PC-9 (cell line): ENCODE results near the gene SV2A. TPM values are rescaled to one million over a fixed set of nuclear protein-coding genes. Genes with fewer than 3 reads are reported as not detected.

Source experiments
- BruUV-seq: library from RNA; stranded (reverse); fragments of 400-500 nt; replicated peaks from 2 replicates; lab custom pipeline; 2021; lab: Mats Ljungman, UMichigan
- CTCF ChIA-PET: fragments of 300-600 bp; sonication (Branson Sonifier 250); formaldehyde crosslinking; loops from one replicate; lab custom pipeline; 2022; ENCODE audit warnings: antibody characterized with exemption; lab: Charles Lee
- POLR2A ChIA-PET: fragments of 300-600 bp; sonication (Branson Sonifier 250); formaldehyde crosslinking; loops from one replicate; lab custom pipeline; 2022; ENCODE audit warnings: antibody characterized with exemption; ENCODE audit not compliant: unreplicated experiment; lab: Charles Lee
- DNase-seq, 2 experiments: peaks; one replicate each; pipeline versions ENCODE4 v3.0.0 to v3.0.0-alpha.2; 2015 to 2022; ENCODE audit warnings: mixed read lengths in 1 of 2
- H2AFZ ChIP-seq: fragments of 200-600 bp; sonication (generic); 2 replicates; pipeline ENCODE4 v1.8.1; 2017; ENCODE audit warnings: antibody characterized with exemption
- H3F3A ChIP-seq: fragments of 200-600 bp; sonication (generic); 2 replicates; pipeline ENCODE4 v1.8.1; 2017; ENCODE audit warnings: antibody characterized with exemption, mild to moderate bottlenecking, low read depth; ENCODE audit not compliant: insufficient read depth
- H3K27ac ChIP-seq: fragments of 200-600 bp; sonication (generic); 2 replicates; pipeline ENCODE4 v1.6.1; 2016; ENCODE audit warnings: mixed run types
- H3K27me3 ChIP-seq: fragments of 200-600 bp; sonication (generic); 2 replicates; pipeline ENCODE4 v1.6.1; 2016; ENCODE audit warnings: low read depth, mixed run types; ENCODE audit not compliant: insufficient read depth
- H3K36me3 ChIP-seq: fragments of 200-600 bp; sonication (generic); 2 replicates; pipeline ENCODE4 v1.6.1; 2016; ENCODE audit warnings: low read depth, mixed run types
- H3K4me1 ChIP-seq: fragments of 200-600 bp; sonication (generic); replicated peaks from 2 replicates; pipeline ENCODE4 v1.6.1; 2016; ENCODE audit warnings: mixed run types; ENCODE audit not compliant: insufficient read depth
- H3K4me2 ChIP-seq: fragments of 200-600 bp; sonication (generic); 2 replicates; pipeline ENCODE4 v1.6.1; 2017; ENCODE audit warnings: mixed run types
- H3K4me3 ChIP-seq: fragments of 200-600 bp; sonication (generic); 2 replicates; pipeline ENCODE4 v1.6.1; 2016; ENCODE audit warnings: mixed run types
- H3K79me2 ChIP-seq: fragments of 200-600 bp; sonication (generic); 2 replicates; pipeline ENCODE4 v1.6.1; 2017; ENCODE audit warnings: low read depth, mixed run types
- H3K9me2 ChIP-seq: fragments of 200-600 bp; sonication (generic); 2 replicates; pipeline ENCODE4 v1.8.1; 2017; ENCODE audit warnings: mild to moderate bottlenecking; ENCODE audit not compliant: insufficient read depth
- H3K9me3 ChIP-seq: fragments of 200-600 bp; sonication (generic); 2 replicates; pipeline ENCODE4 v1.8.1; 2016; ENCODE audit warnings: low read depth; ENCODE audit not compliant: insufficient read depth
- H4K20me1 ChIP-seq: fragments of 200-600 bp; sonication (generic); 2 replicates; pipeline ENCODE4 v1.8.1; 2017; ENCODE audit not compliant: insufficient read depth
- EZH2 ChIP-seq: fragments of 200-600 bp; sonication (generic); IDR thresholded peaks from 2 replicates; pipeline ENCODE4 v1.8.0; 2017; ENCODE audit warnings: antibody characterized with exemption, low read depth
- intact Hi-C: fragments of 100-400 bp; cut with micrococcal nuclease; formaldehyde crosslinking; loops from one replicate; pipeline ENCODE4 v1.10.0; 2022; ENCODE audit not compliant: unreplicated experiment
- total RNA-seq: library from RNA; stranded (reverse); gene quantifications from 2 replicates; pipeline ENCODE4 v1.2.3, GENCODE V29; 2021
- TF ChIP-seq, protein P1 (sequence below): fragments of 200-600 bp; sonication (generic); conservative IDR thresholded peaks from 2 replicates; pipeline ENCODE4 v1.6.1; 2017; ENCODE audit warnings: mixed run types, antibody characterized with exemption, mild to moderate bottlenecking, moderate library complexity

SV2A gene
- total RNA-seq, 1 experiment from 2014 or later, result 0.33 TPM

DNA sequence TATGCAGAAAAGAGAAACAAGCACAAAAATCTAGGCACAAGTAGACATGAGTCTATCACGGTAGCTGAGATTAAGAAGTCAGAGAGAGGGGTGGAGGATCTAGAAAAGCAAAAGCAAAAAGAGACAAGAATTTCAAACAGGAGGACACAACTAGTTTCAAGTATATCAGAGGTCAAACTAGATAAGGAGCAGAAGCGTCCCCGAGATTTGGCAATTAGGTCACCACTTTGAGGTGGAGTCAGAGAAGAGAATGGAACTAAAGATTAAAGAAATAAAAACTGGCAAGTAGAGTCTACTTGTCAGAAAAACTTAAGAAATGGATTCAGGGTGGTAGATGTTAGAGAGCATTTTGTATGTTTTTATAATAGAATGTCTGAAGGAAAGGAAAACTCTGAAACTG lies 7.7 kb upstream of the SV2A start:
- no peak overlapping the region for H3K4me3 ChIP-seq
- peaks cover 43% of the 10 kb centered on the region for H3F3A ChIP-seq
- DNase-seq, result no peak
- H2AFZ ChIP-seq, result no peak overlapping the region
- peaks cover 32% of the 10 kb centered on the region for H3K79me2 ChIP-seq
- H3K27me3 ChIP-seq, result no peaks in the 10 kb centered on the region
- H3K9me3 ChIP-seq, result no peaks in the 10 kb centered on the region
- ChIA-PET CTCF (no interaction called here), POLR2A (interaction anchor here (0.7 kb wide), 1 partner anchor 12 kb away, joined by 4 read pairs; no protein-coding TSS in a partner anchor)
- H3K4me2 ChIP-seq, result peak overlapping the region; percentile 88; the same call in 1 of the 2 replicates
- no peak overlapping the region for H3K27ac ChIP-seq
- intact Hi-C loops, result no loop called here
- peaks cover 7% of the 10 kb centered on the region for H4K20me1 ChIP-seq
- peaks cover 35% of the 10 kb centered on the region for H3K36me3 ChIP-seq
- no peaks in the 10 kb centered on the region for H3K9me2 ChIP-seq
- peaks cover 21% of the 10 kb centered on the region for H3K4me1 ChIP-seq
- no peak for TF ChIP-seq EZH2
- TF ChIP-seq, protein P1, sequence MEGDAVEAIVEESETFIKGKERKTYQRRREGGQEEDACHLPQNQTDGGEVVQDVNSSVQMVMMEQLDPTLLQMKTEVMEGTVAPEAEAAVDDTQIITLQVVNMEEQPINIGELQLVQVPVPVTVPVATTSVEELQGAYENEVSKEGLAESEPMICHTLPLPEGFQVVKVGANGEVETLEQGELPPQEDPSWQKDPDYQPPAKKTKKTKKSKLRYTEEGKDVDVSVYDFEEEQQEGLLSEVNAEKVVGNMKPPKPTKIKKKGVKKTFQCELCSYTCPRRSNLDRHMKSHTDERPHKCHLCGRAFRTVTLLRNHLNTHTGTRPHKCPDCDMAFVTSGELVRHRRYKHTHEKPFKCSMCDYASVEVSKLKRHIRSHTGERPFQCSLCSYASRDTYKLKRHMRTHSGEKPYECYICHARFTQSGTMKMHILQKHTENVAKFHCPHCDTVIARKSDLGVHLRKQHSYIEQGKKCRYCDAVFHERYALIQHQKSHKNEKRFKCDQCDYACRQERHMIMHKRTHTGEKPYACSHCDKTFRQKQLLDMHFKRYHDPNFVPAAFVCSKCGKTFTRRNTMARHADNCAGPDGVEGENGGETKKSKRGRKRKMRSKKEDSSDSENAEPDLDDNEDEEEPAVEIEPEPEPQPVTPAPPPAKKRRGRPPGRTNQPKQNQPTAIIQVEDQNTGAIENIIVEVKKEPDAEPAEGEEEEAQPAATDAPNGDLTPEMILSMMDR, result no peak
- BruUV-seq, result no TSS peak

DNA sequence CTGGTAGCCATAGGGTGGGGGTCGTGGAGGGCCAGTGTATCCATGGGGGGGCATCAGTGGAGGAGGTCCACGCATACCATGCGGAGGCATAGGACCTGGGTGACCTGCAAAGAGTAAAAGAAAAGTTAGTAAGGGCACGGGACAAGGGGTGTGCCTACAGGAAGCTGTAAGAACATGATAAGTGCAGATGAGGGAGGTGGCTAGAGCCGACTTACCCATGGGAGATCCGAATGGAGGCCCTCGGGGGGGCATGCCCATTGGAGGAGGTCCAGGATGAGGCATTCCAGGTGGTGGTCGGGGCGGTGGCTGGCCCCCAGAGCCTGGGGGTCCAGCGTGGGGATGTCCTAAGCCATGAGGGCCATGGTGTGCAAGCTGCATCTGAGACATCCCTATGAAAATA lies 6.0 kb upstream of the SV2A start:
- peaks cover 17% of the 10 kb centered on the region for H3K4me1 ChIP-seq
- CTCF ChIA-PET, result no interaction called here
- no peaks in the 10 kb centered on the region for H3K9me3 ChIP-seq
- no peak overlapping the region for H3K27ac ChIP-seq
- H2AFZ ChIP-seq, result no peak overlapping the region
- H3K36me3 ChIP-seq, result peaks cover 35% of the 10 kb centered on the region
- no TSS peak for BruUV-seq
- TF ChIP-seq, protein P1, result no peak
- no peak for TF ChIP-seq EZH2
- peaks cover 32% of the 10 kb centered on the region for H3K79me2 ChIP-seq
- no peak overlapping the region for H3K4me2 ChIP-seq
- H3K4me3 ChIP-seq, result no peak overlapping the region
- no peaks in the 10 kb centered on the region for H3K27me3 ChIP-seq
- POLR2A ChIA-PET, result no interaction called here
- H4K20me1 ChIP-seq, result peaks cover 7% of the 10 kb centered on the region
- DNase-seq, result no peak
- intact Hi-C loops, result no loop called here
- H3F3A ChIP-seq, result peaks cover 43% of the 10 kb centered on the region
- no peaks in the 10 kb centered on the region for H3K9me2 ChIP-seq

DNA sequence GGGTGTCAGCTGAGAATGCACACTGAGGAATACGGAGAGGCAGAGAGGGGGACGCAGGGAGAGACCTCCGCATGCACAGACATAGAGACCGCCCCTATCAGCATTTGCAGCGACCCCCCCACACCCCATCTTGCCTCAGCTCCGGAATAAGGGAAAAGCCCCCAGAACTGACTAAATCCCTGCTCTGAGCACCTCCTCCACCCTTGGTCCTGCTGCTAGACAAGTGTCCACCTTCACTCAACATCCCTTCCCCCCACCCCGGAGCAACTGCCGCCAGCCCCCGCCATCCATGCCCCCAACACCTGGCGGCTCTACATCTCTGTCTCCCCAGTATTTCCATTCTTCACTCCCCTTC lies 769 bp downstream of the SV2A start:
- CTCF ChIA-PET, result no interaction called here
- Histone ChIP-seq H4K20me1 (no peaks in the 10 kb centered on the region), H3K36me3 (no peaks in the 10 kb centered on the region), H3K9me2 (no peaks in the 10 kb centered on the region), H3F3A (peaks cover 12% of the 10 kb centered on the region; the same call in 1 of the 2 replicates), H3K27me3 (no peaks in the 10 kb centered on the region), H3K4me2 (no peak overlapping the region), H3K27ac (no peak overlapping the region), H3K9me3 (no peaks in the 10 kb centered on the region), H2AFZ (no peak overlapping the region), H3K4me1 (no peaks in the 10 kb centered on the region), H3K79me2 (no peaks in the 10 kb centered on the region), H3K4me3 (no peak overlapping the region)
- DNase-seq, result no peak
- intact Hi-C loops, result no loop called here
- no peak for TF ChIP-seq EZH2
- TF ChIP-seq, protein P1, result no peak
- no TSS peak for BruUV-seq
- POLR2A ChIA-PET, result no interaction called here
